T-helper 1 cell (primary cell): ENCODE measurements around the gene MANEA.

Experiments
- DNase-seq, 5 donors: peaks; one replicate each; pipeline ENCODE4 v3.0.0-alpha.2; 2012 to 2020

Gene MANEA

GRCh38 chr6:95587989-95588388, 10.7 kb downstream of the MANEA start:
- no peak for DNase-seq

- DNase-seq: no peak
Observed at GRCh38 chr6:95589067-95589466, 11.7 kb downstream of the MANEA start.

GRCh38 chr6:95589826-95590570, 12.7 kb downstream of the MANEA start:
- DNase-seq: no peak

GRCh38 chr6:95593025-95593424, 15.7 kb downstream of the MANEA start:
- DNase-seq: no peak

GRCh38 chr6:95596021-95596420, 18.7 kb downstream of the MANEA start:
- DNase-seq: no peak

- no peak for DNase-seq
Observed at GRCh38 chr6:95599706-95600105, 22.4 kb downstream of the MANEA start.

GRCh38 chr6:95601133-95601532, 23.8 kb downstream of the MANEA start:
- no peak for DNase-seq

- no peak for DNase-seq
Observed at GRCh38 chr6:95614094-95614493, 36.8 kb downstream of the MANEA start.

- no peak for DNase-seq
Observed at GRCh38 chr6:95629551-95629950, 52.2 kb downstream of the MANEA start.

- DNase-seq: no peak
Observed at GRCh38 chr6:95636552-95637431, 59.5 kb downstream of the MANEA start.

GRCh38 chr6:95648636-95649035, 71.3 kb downstream of the MANEA start:
- no peak for DNase-seq

- no peak for DNase-seq
Observed at GRCh38 chr6:95649451-95649850, 72.1 kb downstream of the MANEA start.

GRCh38 chr6:95654176-95654575, 76.8 kb downstream of the MANEA start:
- DNase-seq: no peak

- DNase-seq: no peak
Observed at GRCh38 chr6:95658886-95659285, 81.6 kb downstream of the MANEA start.
